Osteocyte (in vitro differentiated cells): ENCODE data around the gene SESTD1. TPM values are rescaled to one million over a fixed set of nuclear protein-coding genes. Genes with fewer than 3 reads are reported as not detected.
"Not testable (repeated sequence)": the region's sequence is repeated elsewhere in the genome, so short reads cannot be mapped to it uniquely, and the experiment has no call there.

Experiments used
- DNase-seq: peaks from one replicate; pipeline ENCODE4 v3.0.0; 2021; ENCODE audit warnings: mixed read lengths; ENCODE audit not compliant: unreplicated experiment; ENCODE audit errors: extremely low spot score
- H3K27ac Mint-ChIP-seq: one replicate; pipeline ENCODE4 v1.8.0; 2021; ENCODE audit warnings: mild to moderate bottlenecking, mixed read lengths; ENCODE audit not compliant: unreplicated experiment
- H3K27me3 Mint-ChIP-seq: one replicate; pipeline ENCODE4 v1.8.0; 2021; ENCODE audit warnings: mixed read lengths; ENCODE audit not compliant: unreplicated experiment
- H3K36me3 Mint-ChIP-seq: one replicate; pipeline ENCODE4 v1.8.0; 2021; ENCODE audit warnings: mixed read lengths; ENCODE audit not compliant: unreplicated experiment
- H3K4me1 Mint-ChIP-seq: one replicate; pipeline ENCODE4 v1.8.0; 2021; ENCODE audit warnings: mixed read lengths; ENCODE audit not compliant: unreplicated experiment
- H3K4me3 Mint-ChIP-seq: one replicate; pipeline ENCODE4 v1.8.0; 2021; ENCODE audit warnings: mild to moderate bottlenecking, moderate library complexity, mixed read lengths; ENCODE audit not compliant: unreplicated experiment
- H3K9me3 Mint-ChIP-seq: one replicate; pipeline ENCODE4 v1.8.0; 2021; ENCODE audit warnings: mixed read lengths; ENCODE audit not compliant: unreplicated experiment
- CTCF ChIP-seq: fragments of 200-600 bp; sonication (generic); IDR thresholded peaks from 2 replicates; pipeline ENCODE4 v1.5.0; 2021; ENCODE audit warnings: antibody characterized with exemption, mild to moderate bottlenecking, moderate library complexity
- total RNA-seq: library from RNA; stranded (reverse); gene quantifications from 2 replicates; pipeline ENCODE4 v1.2.1, GENCODE V29; 2021

Gene SESTD1
- total RNA-seq, 1 donor from 2014 or later, result 99.1 TPM

GRCh38 chr2:179218848-179219594 lies 45.6 kb downstream of the SESTD1 start:
- no peak overlapping the region for H3K27ac Mint-ChIP-seq
- peaks cover 12% of the 10 kb centered on the region for H3K4me1 Mint-ChIP-seq
- peak; percentile 91 for TF ChIP-seq CTCF
- no peak for DNase-seq
- no peak overlapping the region for H3K4me3 Mint-ChIP-seq
- no peaks in the 10 kb centered on the region for H3K9me3 Mint-ChIP-seq
- H3K36me3 Mint-ChIP-seq, result no peaks in the 10 kb centered on the region
- no peaks in the 10 kb centered on the region for H3K27me3 Mint-ChIP-seq

GRCh38 chr2:179214671-179215070 lies 50.0 kb downstream of the SESTD1 start:
- not testable (repeated sequence) for H3K27ac Mint-ChIP-seq, H3K4me1 Mint-ChIP-seq, H3K4me3 Mint-ChIP-seq, DNase-seq, H3K9me3 Mint-ChIP-seq, H3K36me3 Mint-ChIP-seq, H3K27me3 Mint-ChIP-seq

- no peaks in the 10 kb centered on the region for H3K4me1 Mint-ChIP-seq
- H3K36me3 Mint-ChIP-seq, result peaks cover 7% of the 10 kb centered on the region
- DNase-seq, result no peak
- no peaks in the 10 kb centered on the region for H3K27me3 Mint-ChIP-seq
- no peak for TF ChIP-seq CTCF
- no peak overlapping the region for H3K4me3 Mint-ChIP-seq
- H3K9me3 Mint-ChIP-seq, result peaks cover 15% of the 10 kb centered on the region
- no peak overlapping the region for H3K27ac Mint-ChIP-seq
These were observed 53.3 kb downstream of the SESTD1 start for GRCh38 chr2:179211355-179211754.

- peaks cover 15% of the 10 kb centered on the region for H3K9me3 Mint-ChIP-seq
- not testable (repeated sequence) for H3K4me1 Mint-ChIP-seq, H3K27ac Mint-ChIP-seq, DNase-seq, H3K4me3 Mint-ChIP-seq, H3K36me3 Mint-ChIP-seq, H3K27me3 Mint-ChIP-seq
These were observed 56.4 kb downstream of the SESTD1 start for GRCh38 chr2:179208277-179208676.

- DNase-seq, result no peak
- H3K36me3 Mint-ChIP-seq, result peaks cover 11% of the 10 kb centered on the region
- H3K9me3 Mint-ChIP-seq, result peaks cover 23% of the 10 kb centered on the region
- peaks cover 4% of the 10 kb centered on the region for H3K4me1 Mint-ChIP-seq
- no peak overlapping the region for H3K27ac Mint-ChIP-seq
- no peak overlapping the region for H3K4me3 Mint-ChIP-seq
- no peak for TF ChIP-seq CTCF
- H3K27me3 Mint-ChIP-seq, result no peaks in the 10 kb centered on the region
These were observed 57.6 kb downstream of the SESTD1 start for GRCh38 chr2:179207047-179207446.

GRCh38 chr2:179201869-179202268 lies 62.8 kb downstream of the SESTD1 start:
- H3K4me3 Mint-ChIP-seq, result no peak overlapping the region
- no peak for TF ChIP-seq CTCF
- peaks cover 4% of the 10 kb centered on the region for H3K4me1 Mint-ChIP-seq
- H3K9me3 Mint-ChIP-seq, result peaks cover 13% of the 10 kb centered on the region
- H3K27me3 Mint-ChIP-seq, result no peaks in the 10 kb centered on the region
- H3K27ac Mint-ChIP-seq, result no peak overlapping the region
- no peak for DNase-seq
- peaks cover 14% of the 10 kb centered on the region for H3K36me3 Mint-ChIP-seq

- H3K4me1 Mint-ChIP-seq, DNase-seq, H3K27ac Mint-ChIP-seq, H3K36me3 Mint-ChIP-seq, H3K4me3 Mint-ChIP-seq, H3K27me3 Mint-ChIP-seq, H3K9me3 Mint-ChIP-seq: not testable (repeated sequence)
These were observed 68.6 kb downstream of the SESTD1 start for GRCh38 chr2:179195926-179196590.
